Choroid plexus epithelial cell (primary cell): ENCODE results near the gene EXOC6B.

Experiments
- DNase-seq: peaks from one replicate; pipeline ENCODE4 v3.0.0-alpha.2; 2010; ENCODE audit warnings: low read depth
- H3K4me3 ChIP-seq: 2 replicates; pipeline ENCODE4 v1.5.1; 2011; ENCODE audit warnings: low read depth, mild to moderate bottlenecking, control low read depth, low read length, moderate library complexity
- TF ChIP-seq, protein P1 (sequence below): conservative IDR thresholded peaks from 2 replicates; pipeline ENCODE4 v1.5.1; 2011; ENCODE audit warnings: low read depth, mild to moderate bottlenecking, control low read depth, inconsistent platforms, low read length, moderate library complexity

EXOC6B gene

DNA sequence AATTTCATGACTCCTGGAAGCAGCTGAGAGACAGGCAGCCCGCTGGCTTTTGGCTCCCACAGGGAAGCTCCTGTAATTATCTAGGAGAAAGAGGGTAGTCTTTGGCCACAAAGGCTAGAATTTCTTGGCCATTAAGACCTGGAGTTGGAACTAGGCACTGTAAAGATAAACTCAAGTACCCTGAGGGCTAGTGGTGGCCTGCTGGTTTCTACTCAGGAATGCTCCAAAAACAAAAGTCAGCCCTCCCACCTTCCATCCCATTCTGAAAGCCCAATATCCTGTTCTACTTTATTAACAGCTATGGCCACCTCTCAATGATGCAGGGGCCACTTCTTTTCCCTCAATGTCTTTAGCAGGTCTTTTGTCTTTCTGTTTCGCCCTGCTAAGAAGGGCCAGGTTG, 644.2 kb downstream of the EXOC6B start:
- no peak overlapping the region for H3K4me3 ChIP-seq
- no peak for DNase-seq
- TF ChIP-seq, protein P1, sequence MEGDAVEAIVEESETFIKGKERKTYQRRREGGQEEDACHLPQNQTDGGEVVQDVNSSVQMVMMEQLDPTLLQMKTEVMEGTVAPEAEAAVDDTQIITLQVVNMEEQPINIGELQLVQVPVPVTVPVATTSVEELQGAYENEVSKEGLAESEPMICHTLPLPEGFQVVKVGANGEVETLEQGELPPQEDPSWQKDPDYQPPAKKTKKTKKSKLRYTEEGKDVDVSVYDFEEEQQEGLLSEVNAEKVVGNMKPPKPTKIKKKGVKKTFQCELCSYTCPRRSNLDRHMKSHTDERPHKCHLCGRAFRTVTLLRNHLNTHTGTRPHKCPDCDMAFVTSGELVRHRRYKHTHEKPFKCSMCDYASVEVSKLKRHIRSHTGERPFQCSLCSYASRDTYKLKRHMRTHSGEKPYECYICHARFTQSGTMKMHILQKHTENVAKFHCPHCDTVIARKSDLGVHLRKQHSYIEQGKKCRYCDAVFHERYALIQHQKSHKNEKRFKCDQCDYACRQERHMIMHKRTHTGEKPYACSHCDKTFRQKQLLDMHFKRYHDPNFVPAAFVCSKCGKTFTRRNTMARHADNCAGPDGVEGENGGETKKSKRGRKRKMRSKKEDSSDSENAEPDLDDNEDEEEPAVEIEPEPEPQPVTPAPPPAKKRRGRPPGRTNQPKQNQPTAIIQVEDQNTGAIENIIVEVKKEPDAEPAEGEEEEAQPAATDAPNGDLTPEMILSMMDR, result no peak

DNA sequence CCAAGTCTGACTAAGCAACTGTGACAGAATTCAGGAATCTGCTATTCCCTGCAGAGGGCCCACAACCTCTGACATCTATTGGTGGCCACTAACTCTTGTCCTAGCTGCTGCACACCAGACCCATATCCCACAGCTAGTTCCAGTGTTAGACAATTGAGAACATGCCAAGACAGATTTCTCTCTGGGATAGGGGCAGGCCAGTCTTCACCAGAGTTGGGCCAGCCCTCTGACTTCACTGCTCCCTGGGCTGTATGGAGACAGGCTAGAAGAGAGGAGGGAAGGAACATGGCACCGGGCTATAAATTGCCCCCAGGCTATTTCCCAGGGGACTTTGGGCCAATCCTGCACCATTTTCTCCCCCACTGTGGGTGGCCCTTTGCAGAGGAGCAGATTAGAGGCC, 645.5 kb downstream of the EXOC6B start:
- TF ChIP-seq, protein P1, result no peak
- H3K4me3 ChIP-seq, result no peak overlapping the region
- no peak for DNase-seq

DNA sequence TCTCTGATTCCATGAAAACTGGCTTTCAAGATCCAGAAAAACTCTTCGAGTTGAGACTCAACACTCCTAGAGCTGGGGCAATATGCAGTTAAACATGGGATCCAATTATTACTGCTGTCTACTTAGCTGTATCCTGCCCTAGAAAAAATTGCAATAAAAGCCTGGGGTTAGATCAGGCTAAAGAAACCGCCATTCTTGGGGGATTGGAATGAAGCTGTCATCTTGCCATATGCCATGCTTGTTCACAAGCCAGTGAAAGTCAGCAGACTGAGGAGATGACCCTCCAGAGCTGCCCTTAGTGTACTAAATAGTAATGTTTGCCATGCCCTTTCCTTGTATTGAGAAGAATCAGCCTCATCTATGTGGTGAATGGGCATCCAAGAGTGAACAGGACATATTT, 647.3 kb downstream of the EXOC6B start:
- no peak overlapping the region for H3K4me3 ChIP-seq
- no peak for DNase-seq
- TF ChIP-seq, protein P1, result no peak

DNA sequence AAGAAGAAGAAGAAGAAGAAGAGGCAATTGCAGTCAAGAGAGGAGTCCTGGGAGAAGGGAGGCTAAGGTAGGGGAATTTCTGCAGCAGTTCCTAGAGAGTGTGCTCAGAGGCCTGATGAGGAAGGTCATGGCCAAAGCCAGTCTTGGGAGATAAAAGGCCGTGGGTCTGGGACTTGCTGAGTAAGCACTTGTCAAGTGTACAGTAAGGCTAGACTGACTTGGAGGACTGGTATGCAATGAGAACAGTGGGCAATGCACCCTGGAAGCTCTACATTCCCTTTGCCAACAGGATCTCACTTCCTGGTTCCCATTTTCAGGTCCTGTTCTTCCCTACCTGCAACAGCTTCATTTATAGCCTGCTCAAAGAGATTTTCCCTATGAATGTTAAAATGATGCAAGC, 649.6 kb downstream of the EXOC6B start:
- TF ChIP-seq, protein P1, result no peak
- no peak overlapping the region for H3K4me3 ChIP-seq
- no peak for DNase-seq

DNA sequence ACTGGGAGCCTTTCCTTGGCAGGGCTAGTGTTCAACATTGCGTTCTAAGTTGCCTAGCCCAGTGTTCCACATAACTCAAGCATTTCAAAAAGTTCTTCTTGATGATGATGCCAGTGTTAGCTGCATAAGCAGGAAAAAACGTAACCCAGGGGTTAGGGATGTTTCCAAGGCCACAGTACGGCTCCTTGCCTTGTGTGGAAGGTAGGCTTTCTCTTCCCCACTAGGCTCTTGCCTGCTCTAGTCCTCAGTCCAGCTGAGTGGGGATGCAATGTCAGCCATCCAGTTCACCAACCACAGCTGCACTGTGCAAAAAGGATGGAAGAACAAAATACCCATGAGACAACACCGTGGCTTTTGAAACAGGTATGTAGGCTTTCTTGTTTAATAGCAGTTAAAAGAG, 650.2 kb downstream of the EXOC6B start:
- TF ChIP-seq, protein P1, result no peak
- no peak overlapping the region for H3K4me3 ChIP-seq
- DNase-seq, result no peak

DNA sequence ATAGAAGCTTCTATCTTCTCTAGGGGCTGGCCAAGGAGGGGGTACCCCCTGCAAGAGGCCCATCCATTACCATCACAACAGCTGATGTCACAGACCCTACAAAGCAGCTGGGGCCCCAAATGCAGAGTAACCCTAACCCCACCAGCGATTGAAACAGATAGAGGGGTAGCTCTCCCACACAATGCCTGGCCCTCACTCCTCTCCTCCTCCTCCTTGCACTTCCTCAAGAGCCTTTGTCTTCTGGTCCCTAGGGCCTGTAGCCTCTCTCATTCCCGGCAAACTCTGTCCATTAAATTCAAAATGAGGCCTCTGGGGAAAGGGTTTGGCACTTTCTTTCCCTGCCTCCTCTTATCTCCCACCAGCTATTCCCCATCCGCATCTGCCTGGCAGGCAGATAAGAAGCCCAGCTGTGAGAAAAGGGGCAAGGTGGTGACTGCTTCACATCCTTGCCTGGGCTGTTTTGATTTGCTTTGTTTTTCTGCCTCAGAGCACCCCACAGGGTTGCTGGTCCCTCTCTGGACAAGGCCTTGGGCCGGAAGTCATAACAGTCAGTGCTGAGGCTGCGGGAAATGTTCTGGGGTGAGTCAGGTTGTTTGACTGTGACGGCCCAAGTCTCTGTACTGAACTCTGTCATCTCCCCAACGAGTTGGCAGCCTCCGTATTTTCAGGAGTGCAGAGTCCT, 652.1 kb downstream of the EXOC6B start:
- TF ChIP-seq, protein P1, result no peak
- no peak overlapping the region for H3K4me3 ChIP-seq
- peak; percentile 65 for DNase-seq

DNA sequence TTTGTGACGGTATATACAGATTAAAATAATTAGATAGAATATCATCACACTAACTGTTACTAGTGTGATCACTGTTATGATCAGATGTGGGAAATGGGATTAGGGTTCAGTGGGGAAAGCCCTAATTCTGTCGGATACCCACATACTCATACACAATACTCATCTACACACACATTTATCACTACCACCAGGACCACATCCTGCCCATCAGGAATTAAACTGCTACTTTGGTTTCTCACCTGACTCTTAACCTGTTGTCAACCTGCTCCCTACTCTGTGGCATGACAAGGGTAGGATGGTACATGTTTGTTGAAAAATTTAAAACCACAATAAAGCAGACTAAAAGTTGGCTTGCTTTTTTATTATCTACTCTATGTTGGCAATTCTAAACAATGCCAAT, 653.4 kb downstream of the EXOC6B start:
- no peak for DNase-seq
- H3K4me3 ChIP-seq, result no peak overlapping the region
- TF ChIP-seq, protein P1, result no peak
